H1 (cell line): ENCODE results near the gene ZBTB4.

Experiments used
- ATF2 ChIP-seq: IDR thresholded peaks from 2 replicates; pipeline ENCODE4 v1.6.1; 2012; ENCODE audit warnings: low read length, inconsistent platforms
- CBX8 ChIP-seq: fragments of 300-800, 300-1000 bp; sonication (generic); IDR thresholded peaks from 2 replicates; pipeline ENCODE4 v1.7.1; 2016; ENCODE audit warnings: low read depth, low read length, borderline replicate concordance
- CHD1 ChIP-seq: IDR thresholded peaks from 2 replicates; pipeline ENCODE4 v1.6.1; 2012; ENCODE audit warnings: low read depth, low read length, improper control_type of control experiment
- CHD2 ChIP-seq: IDR thresholded peaks from 2 replicates; pipeline ENCODE4 v1.6.1; 2012; ENCODE audit warnings: low read length, improper control_type of control experiment
- CTCF ChIP-seq, 3 experiments: IDR thresholded peaks; 1 replicate in 2 of 3; 2 replicates in 1 of 3; pipeline versions ENCODE4 v1.5.1 to v1.6.1; 2011; ENCODE audit warnings: low read length in 3 of 3, mild to moderate bottlenecking in 3 of 3, inconsistent platforms in 2 of 3, low read depth in 1 of 3, moderate library complexity in 1 of 3; ENCODE audit not compliant: insufficient read depth in 1 of 3; ENCODE audit errors: control extremely low read depth in 1 of 3
- HDAC2 ChIP-seq, 2 experiments: fragments of 300-600 bp in 1 of 2; sonication (generic) in 1 of 2; IDR thresholded peaks; 2 replicates each; pipeline ENCODE4 v1.6.1; 2011 to 2012; ENCODE audit warnings: low read depth in 2 of 2, low read length in 2 of 2, mild to moderate bottlenecking in 2 of 2, moderate library complexity in 2 of 2, borderline replicate concordance in 1 of 2, inconsistent platforms in 1 of 2
- POLR2A ChIP-seq, 2 experiments: IDR thresholded peaks; 1 replicate in 1 of 2; 2 replicates in 1 of 2; pipeline ENCODE4 v1.6.1; 2011; ENCODE audit warnings: low read depth in 2 of 2, low read length in 2 of 2, mild to moderate bottlenecking in 2 of 2; ENCODE audit errors: control extremely low read depth in 1 of 2

GRCh38 chr17:7465597-7466275 is 13.7 kb downstream of the ZBTB4 start:
- TF ChIP-seq ATF2: no peak
- TF ChIP-seq HDAC2 (IDR thresholded peaks at IDR 0.05; ENCODE audit: borderline replicate concordance in 1 of 2, low read depth in 2 of 2, low read length in 2 of 2): no peak
- TF ChIP-seq POLR2A (IDR thresholded peaks at IDR 0.05; ENCODE audit: control extremely low read depth in 1 of 2, low read depth in 2 of 2, low read length in 2 of 2): no peak
- no peak for TF ChIP-seq CTCF (IDR thresholded peaks at IDR 0.05; ENCODE audit: control extremely low read depth in 1 of 3, insufficient read depth in 1 of 3, low read depth in 1 of 3, low read length in 3 of 3)
- no peak for TF ChIP-seq CHD1
- TF ChIP-seq CBX8: no peak
- no peak for TF ChIP-seq CHD2
